Bronchial epithelial cell (primary cell): ENCODE measurements around the gene ARMH4. TPM values are rescaled to one million over a fixed set of nuclear protein-coding genes. Genes with fewer than 3 reads are reported as not detected.

Source experiments
- DNase-seq: peaks from one replicate; pipeline ENCODE4 v3.0.0-alpha.2; 2010; ENCODE audit warnings: low read depth
- FAIRE-seq: peaks from 2 replicates; lab custom pipeline; 2011; peaks lifted over from hg19 to GRCh38; lab: Jason Lieb, UNC
- H3K27me3 ChIP-seq: 2 replicates; pipeline ENCODE4 v1.5.1; 2011; ENCODE audit warnings: low read length; ENCODE audit not compliant: control insufficient read depth, insufficient read depth
- H3K36me3 ChIP-seq: 2 replicates; pipeline ENCODE4 v1.5.1; 2011; ENCODE audit warnings: low read length; ENCODE audit not compliant: control insufficient read depth, insufficient read depth
- H3K4me3 ChIP-seq: 2 replicates; pipeline ENCODE4 v1.5.1; 2011; ENCODE audit warnings: mild to moderate bottlenecking, low read depth, low read length, control low read depth
- CTCF ChIP-seq: IDR thresholded peaks from 2 replicates; pipeline ENCODE4 v1.5.1; 2011; ENCODE audit warnings: mild to moderate bottlenecking, moderate library complexity, low read length, control low read depth, inconsistent platforms; ENCODE audit not compliant: insufficient read depth, severe bottlenecking
- total RNA-seq: library from RNA; depleted of rRNA; stranded (reverse); fragments of >200 nt; gene quantifications from 2 replicates; pipeline ENCODE4 v1.2.1, GENCODE V29; 2014

The ARMH4 gene
- total RNA-seq, 1 donor from 2014 or later = under 0.01 TPM

- no peaks in the 10 kb centered on the region for H3K36me3 ChIP-seq
- DNase-seq (peak; percentile 52), FAIRE-seq (no peak)
- no peak for TF ChIP-seq CTCF
- no peak overlapping the region for H3K4me3 ChIP-seq
- H3K27me3 ChIP-seq = no peaks in the 10 kb centered on the region
Measured at GRCh38 chr14:58082011-58082410, 70.0 kb downstream of the ARMH4 start.

- FAIRE-seq (no peak), DNase-seq (no peak)
- Histone ChIP-seq H3K36me3 (no peaks in the 10 kb centered on the region), H3K27me3 (no peaks in the 10 kb centered on the region), H3K4me3 (no peak overlapping the region)
- no peak for TF ChIP-seq CTCF
Measured at GRCh38 chr14:58078471-58078870, 73.5 kb downstream of the ARMH4 start.

- no peak overlapping the region for H3K4me3 ChIP-seq
- no peaks in the 10 kb centered on the region for H3K27me3 ChIP-seq
- DNase-seq (peak; percentile 84), FAIRE-seq (no peak)
- no peaks in the 10 kb centered on the region for H3K36me3 ChIP-seq
- no peak for TF ChIP-seq CTCF
Measured at GRCh38 chr14:58078068-58078467, 73.9 kb downstream of the ARMH4 start.

- no peak for DNase-seq
- TF ChIP-seq CTCF = no peak
- Histone ChIP-seq H3K4me3 (no peak overlapping the region), H3K36me3 (no peaks in the 10 kb centered on the region), H3K27me3 (no peaks in the 10 kb centered on the region)
- no peak for FAIRE-seq
Measured at GRCh38 chr14:58077621-58078020, 74.4 kb downstream of the ARMH4 start.

GRCh38 chr14:58073516-58073915, 78.5 kb downstream of the ARMH4 start:
- H3K4me3 ChIP-seq = no peak overlapping the region
- H3K36me3 ChIP-seq = no peaks in the 10 kb centered on the region
- no peak for TF ChIP-seq CTCF
- no peak for FAIRE-seq
- H3K27me3 ChIP-seq = no peaks in the 10 kb centered on the region
- DNase-seq = no peak

GRCh38 chr14:58072288-58073071, 79.5 kb downstream of the ARMH4 start:
- peak; percentile 68 for TF ChIP-seq CTCF
- no peak overlapping the region for H3K4me3 ChIP-seq
- no peaks in the 10 kb centered on the region for H3K36me3 ChIP-seq
- DNase-seq = peak; percentile 65
- FAIRE-seq = no peak
- H3K27me3 ChIP-seq = no peaks in the 10 kb centered on the region
